Thoracic aorta (tissue), 2 donors: ENCODE data around the gene ARID3A. TPM values are rescaled to one million over a fixed set of nuclear protein-coding genes. Genes with fewer than 3 reads are reported as not detected.

ENCODE experiments used
- ATAC-seq: fragments of 150-250 bp; one replicate; pipeline ENCODE4 v1.8.0; 2017; ENCODE audit warnings: low read depth; ENCODE audit not compliant: insufficient number of reproducible peaks, low FRiP score
- DNase-seq: peaks from one replicate; pipeline ENCODE4 v3.0.0-alpha.2; 2020; ENCODE audit warnings: low spot score
- H3K27ac ChIP-seq, 2 donors: fragments of 200-600 bp; sonication (generic); 1 replicate in 1 of 2; 2 replicates in 1 of 2; pipeline ENCODE4 v1.5.1; 2016; ENCODE audit warnings: mild to moderate bottlenecking in 2 of 2, moderate library complexity in 2 of 2
- H3K27me3 ChIP-seq: fragments of 200-600 bp; sonication (generic); replicated peaks from 2 replicates; pipeline ENCODE4 v1.6.0; 2016; ENCODE audit warnings: mild to moderate bottlenecking; ENCODE audit not compliant: insufficient read depth
- H3K36me3 ChIP-seq: fragments of 200-600 bp; sonication (generic); one replicate; pipeline ENCODE4 v1.5.1; 2016
- H3K4me1 ChIP-seq, 2 donors: fragments of 200-600 bp; sonication (generic); 1 replicate in 1 of 2; 2 replicates in 1 of 2; pipeline versions ENCODE4 v1.5.1 to v1.6.0; 2016; ENCODE audit warnings: low read depth in 2 of 2, mild to moderate bottlenecking in 1 of 2; ENCODE audit not compliant: control insufficient read depth in 1 of 2
- H3K4me3 ChIP-seq: fragments of 200-600 bp; sonication (generic); 2 replicates; pipeline ENCODE4 v1.5.1; 2016; ENCODE audit warnings: mild to moderate bottlenecking
- H3K9me3 ChIP-seq: fragments of 200-600 bp; sonication (generic); 2 replicates; pipeline ENCODE4 v1.5.1; 2016
- CTCF ChIP-seq: fragments of 200-600 bp; sonication (generic); IDR thresholded peaks from one replicate; pipeline ENCODE4 v1.5.1; 2019; ENCODE audit warnings: antibody characterized with exemption
- total RNA-seq, 2 donors: library from RNA; depleted of rRNA; stranded (reverse); fragments of >200 nt; gene quantifications; one replicate each; pipeline versions ENCODE4 v1.1.0 to v1.2.3, GENCODE V29; 2016

Gene ARID3A
- total RNA-seq, 2 donors from 2014 or later, result 3.3 to 11.2 TPM

- H3K4me3 ChIP-seq, result no peak overlapping the region
- H3K9me3 ChIP-seq, result no peaks in the 10 kb centered on the region
- H3K27ac ChIP-seq, result no peak overlapping the region
- no peak for DNase-seq
- H3K36me3 ChIP-seq, result no peaks in the 10 kb centered on the region
- no peak for TF ChIP-seq CTCF
- H3K27me3 ChIP-seq, result no peaks in the 10 kb centered on the region
- ATAC-seq, result no peak
- no peaks in the 10 kb centered on the region for H3K4me1 ChIP-seq
These were observed 34.7 kb downstream of the ARID3A start for GRCh38 chr19:960601-960938.

- no peak overlapping the region for H3K27ac ChIP-seq
- H3K4me3 ChIP-seq, result no peak overlapping the region
- H3K27me3 ChIP-seq, result no peaks in the 10 kb centered on the region
- ATAC-seq, result no peak
- H3K4me1 ChIP-seq, result no peaks in the 10 kb centered on the region
- no peaks in the 10 kb centered on the region for H3K36me3 ChIP-seq
- DNase-seq, result no peak
- no peak for TF ChIP-seq CTCF
- H3K9me3 ChIP-seq, result no peaks in the 10 kb centered on the region
These were observed 36.2 kb downstream of the ARID3A start for GRCh38 chr19:961866-962620.

- DNase-seq (no peak), ATAC-seq (no peak)
- Histone ChIP-seq H3K27ac (no peak overlapping the region), H3K9me3 (no peaks in the 10 kb centered on the region), H3K4me3 (no peak overlapping the region), H3K4me1 (no peaks in the 10 kb centered on the region), H3K36me3 (no peaks in the 10 kb centered on the region), H3K27me3 (no peaks in the 10 kb centered on the region)
- TF ChIP-seq CTCF, result no peak
These were observed 37.0 kb downstream of the ARID3A start for GRCh38 chr19:962683-963400.

GRCh38 chr19:963486-963951 lies 37.7 kb downstream of the ARID3A start:
- H3K36me3 ChIP-seq, result peaks cover 3% of the 10 kb centered on the region
- DNase-seq, result no peak
- H3K27ac ChIP-seq, result no peak overlapping the region
- ATAC-seq, result no peak
- H3K27me3 ChIP-seq, result no peaks in the 10 kb centered on the region
- no peak for TF ChIP-seq CTCF
- no peaks in the 10 kb centered on the region for H3K4me1 ChIP-seq
- no peak overlapping the region for H3K4me3 ChIP-seq
- H3K9me3 ChIP-seq, result no peaks in the 10 kb centered on the region

GRCh38 chr19:964116-964520 lies 38.3 kb downstream of the ARID3A start:
- Histone ChIP-seq H3K4me3 (no peak overlapping the region), H3K36me3 (peaks cover 4% of the 10 kb centered on the region), H3K27me3 (no peaks in the 10 kb centered on the region), H3K4me1 (no peaks in the 10 kb centered on the region), H3K27ac (no peak overlapping the region), H3K9me3 (no peaks in the 10 kb centered on the region)
- DNase-seq, result no peak
- ATAC-seq, result no peak
- no peak for TF ChIP-seq CTCF
